ENCODE data around the gene FGF8.
A peak's percentile ranks its signal among the peaks of the same experiment; 100 is the strongest.

FGF8 gene

GRCh38 chr10:101748496-101748895 is 27.4 kb downstream of the FGF8 start:
- Histone ChIP-seq H3K27me3 (no peaks in the 10 kb centered on the region), H3K36me3 (no peaks in the 10 kb centered on the region), H3K9me3 (no peaks in the 10 kb centered on the region), H3K4me3 (ENCODE audit: low read depth, low read length) (no peak overlapping the region), H3K4me1 (peaks cover 27% of the 10 kb centered on the region)
- DNase-seq: no peak
- TF ChIP-seq CTCF (IDR thresholded peaks at IDR 0.05; ENCODE audit: low read depth, low read length): no peak

GRCh38 chr10:101745074-101745696 is 30.7 kb downstream of the FGF8 start:
- Histone ChIP-seq H3K4me3 (ENCODE audit: low read depth, low read length) (no peak overlapping the region), H3K4me1 (peaks cover 27% of the 10 kb centered on the region), H3K36me3 (no peaks in the 10 kb centered on the region), H3K27me3 (no peaks in the 10 kb centered on the region), H3K9me3 (no peaks in the 10 kb centered on the region)
- DNase-seq: peak; percentile 46
- no peak for TF ChIP-seq CTCF (IDR thresholded peaks at IDR 0.05; ENCODE audit: low read depth, low read length)

GRCh38 chr10:101744267-101744666 is 31.6 kb downstream of the FGF8 start:
- Histone ChIP-seq H3K4me3 (ENCODE audit: low read depth, low read length) (no peak overlapping the region), H3K36me3 (no peaks in the 10 kb centered on the region), H3K27me3 (no peaks in the 10 kb centered on the region), H3K4me1 (peaks cover 22% of the 10 kb centered on the region), H3K9me3 (no peaks in the 10 kb centered on the region)
- no peak for TF ChIP-seq CTCF (IDR thresholded peaks at IDR 0.05; ENCODE audit: low read depth, low read length)
- no peak for DNase-seq

GRCh38 chr10:101741938-101742337 is 34.0 kb downstream of the FGF8 start:
- peaks cover 9% of the 10 kb centered on the region for H3K4me1 ChIP-seq
- H3K9me3 ChIP-seq: no peaks in the 10 kb centered on the region
- H3K36me3 ChIP-seq: no peaks in the 10 kb centered on the region
- no peak for DNase-seq
- H3K4me3 ChIP-seq (ENCODE audit: low read depth, low read length): no peak overlapping the region
- H3K27me3 ChIP-seq: no peaks in the 10 kb centered on the region
- no peak for TF ChIP-seq CTCF (IDR thresholded peaks at IDR 0.05; ENCODE audit: low read depth, low read length)

- no peaks in the 10 kb centered on the region for H3K4me1 ChIP-seq
- TF ChIP-seq CTCF (IDR thresholded peaks at IDR 0.05; ENCODE audit: low read depth, low read length): no peak
- H3K27me3 ChIP-seq: no peaks in the 10 kb centered on the region
- H3K36me3 ChIP-seq: no peaks in the 10 kb centered on the region
- H3K4me3 ChIP-seq (ENCODE audit: low read depth, low read length): no peak overlapping the region
- H3K9me3 ChIP-seq: no peaks in the 10 kb centered on the region
- DNase-seq: no peak
Observed at GRCh38 chr10:101736666-101737065, 39.2 kb downstream of the FGF8 start.

- TF ChIP-seq CTCF (IDR thresholded peaks at IDR 0.05; ENCODE audit: low read depth, low read length): no peak
- no peaks in the 10 kb centered on the region for H3K27me3 ChIP-seq
Observed at GRCh38 chr10:101732096-101732495, 43.8 kb downstream of the FGF8 start.

More at GRCh38 chr10:101732096-101732495, 43.8 kb downstream of the FGF8 start:
- DNase-seq: no peak
- H3K4me1 ChIP-seq: no peaks in the 10 kb centered on the region; the same call in 1 of the 2 replicates
- H3K36me3 ChIP-seq: peaks cover 4% of the 10 kb centered on the region
- no peak overlapping the region for H3K4me3 ChIP-seq (ENCODE audit: low read depth, low read length)
- H3K9me3 ChIP-seq: no peaks in the 10 kb centered on the region

Measured in BE2C (cell line).